GM21381 (cell line): ENCODE data around the gene MED13L.

Source experiments
- ATAC-seq: cut with Tn5 transposase; IDR thresholded peaks from one replicate; pipeline ENCODE4 v1.9.1; 2021; ENCODE audit warnings: mild to moderate bottlenecking, moderate library complexity; ENCODE audit not compliant: unreplicated experiment

Gene MED13L

GRCh38 chr12:116277467-116278278, at the start of gene MED13L:
TSS of gene MED13L (minus strand) at chr12:116277693. CDS start at chr12:116277131, 562 bp downstream.
- ATAC-seq = peak; percentile 78

- ATAC-seq = peak; percentile 92
Observed at GRCh38 chr12:116325336-116325664, 47.8 kb upstream of the MED13L start.

GRCh38 chr12:116324654-116325335, 47.3 kb upstream of the MED13L start:
- ATAC-seq = no peak

GRCh38 chr12:116323406-116324386, 46.2 kb upstream of the MED13L start:
- ATAC-seq = no peak

GRCh38 chr12:116321913-116322312, 44.4 kb upstream of the MED13L start:
- no peak for ATAC-seq

- no peak for ATAC-seq
Observed at GRCh38 chr12:116320791-116321217, 43.3 kb upstream of the MED13L start.

- ATAC-seq = no peak
Observed at GRCh38 chr12:116319898-116320621, 42.6 kb upstream of the MED13L start.

- no peak for ATAC-seq
Observed at GRCh38 chr12:116319233-116319897, 41.9 kb upstream of the MED13L start.

GRCh38 chr12:116318576-116319232, 41.2 kb upstream of the MED13L start:
- no peak for ATAC-seq

- no peak for ATAC-seq
Observed at GRCh38 chr12:116317986-116318575, 40.6 kb upstream of the MED13L start.

- no peak for ATAC-seq
Observed at GRCh38 chr12:116317139-116317538, 39.6 kb upstream of the MED13L start.

GRCh38 chr12:116314477-116314876, 37.0 kb upstream of the MED13L start:
- no peak for ATAC-seq

- ATAC-seq = no peak
Observed at GRCh38 chr12:116313194-116313927, 35.9 kb upstream of the MED13L start.

GRCh38 chr12:116310082-116310481, 32.6 kb upstream of the MED13L start:
- ATAC-seq = no peak

GRCh38 chr12:116309343-116309742, 31.9 kb upstream of the MED13L start:
- no peak for ATAC-seq

GRCh38 chr12:116308647-116309046, 31.2 kb upstream of the MED13L start:
- no peak for ATAC-seq

GRCh38 chr12:116306968-116307367, 29.5 kb upstream of the MED13L start:
- no peak for ATAC-seq

- ATAC-seq = no peak
Observed at GRCh38 chr12:116306506-116306905, 29.0 kb upstream of the MED13L start.
